Fibroblast of mammary gland (primary cell): ENCODE measurements around the gene FAM53A.

Experiments used
- DNase-seq: peaks from one replicate; pipeline ENCODE4 v3.0.0-alpha.2; 2010; ENCODE audit warnings: low read depth
- H3K4me3 ChIP-seq: 2 replicates; pipeline ENCODE4 v1.5.1; 2011; ENCODE audit warnings: low read depth, mild to moderate bottlenecking, low read length, moderate library complexity; ENCODE audit not compliant: control insufficient read depth
- CTCF ChIP-seq: conservative IDR thresholded peaks from 2 replicates; pipeline ENCODE4 v1.5.1; 2011; ENCODE audit warnings: low read depth, low read length, inconsistent platforms; ENCODE audit not compliant: control insufficient read depth, insufficient read depth

The FAM53A gene

GRCh38 chr4:1695913-1696312 lies 11.8 kb upstream of the FAM53A start:
- TF ChIP-seq CTCF: no peak
- H3K4me3 ChIP-seq: no peak overlapping the region
- no peak for DNase-seq

- DNase-seq: peak; percentile 72
- TF ChIP-seq CTCF: peak; percentile 94
- H3K4me3 ChIP-seq: no peak overlapping the region
These were observed 9.2 kb upstream of the FAM53A start for GRCh38 chr4:1693131-1693896.

DNA sequence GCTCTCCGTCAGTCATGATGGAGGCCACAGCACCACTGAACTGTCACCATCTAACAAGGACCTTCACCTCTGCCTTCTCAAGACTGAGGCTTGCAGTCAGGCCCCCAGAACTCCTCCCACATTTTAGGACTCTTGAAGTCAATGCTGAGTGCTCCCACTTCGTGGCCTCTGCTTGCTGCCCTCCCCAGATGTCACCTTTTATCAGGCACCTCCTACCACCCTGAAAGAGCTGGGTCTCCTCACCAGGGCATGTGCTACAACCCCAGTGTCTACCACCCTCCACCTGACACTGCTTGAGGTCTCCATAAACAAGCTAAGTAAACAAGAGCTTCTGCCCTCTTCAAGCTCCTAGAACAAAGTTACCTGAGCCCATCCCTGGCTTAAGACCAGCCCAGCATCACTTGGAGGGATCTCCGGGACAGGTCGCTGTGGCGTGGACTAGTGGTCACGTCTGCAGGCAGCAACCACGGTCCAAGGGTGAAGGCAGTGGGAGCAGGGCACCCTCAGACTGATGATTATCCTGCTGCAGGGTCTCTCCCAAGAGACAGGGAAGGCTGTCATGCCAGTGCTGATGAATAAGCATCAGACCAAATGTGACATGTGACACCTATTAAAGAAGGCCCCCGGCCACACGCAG lies 7.7 kb upstream of the FAM53A start:
- H3K4me3 ChIP-seq: no peak overlapping the region
- TF ChIP-seq CTCF: no peak
- DNase-seq: no peak

DNA sequence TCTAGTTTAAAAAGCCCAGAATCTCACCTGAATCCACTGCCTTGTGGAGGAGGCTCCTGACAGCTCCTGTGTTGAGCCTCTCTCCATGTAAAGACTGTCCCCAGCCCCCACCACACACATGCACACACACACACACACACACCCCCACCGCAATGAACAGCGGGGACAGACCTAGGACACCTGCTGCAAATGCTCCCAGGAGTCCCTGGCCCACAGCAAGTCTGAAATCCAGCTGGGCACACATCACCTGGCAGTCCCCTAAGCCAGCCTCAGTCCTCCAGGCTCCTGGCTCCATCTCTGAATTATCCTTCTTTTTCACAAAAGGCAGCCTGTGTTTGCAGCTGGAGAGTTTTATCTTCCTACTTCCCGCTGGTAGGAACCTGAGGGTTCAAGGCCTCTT lies 6.6 kb upstream of the FAM53A start:
- no peak for TF ChIP-seq CTCF
- no peak for DNase-seq
- H3K4me3 ChIP-seq: no peak overlapping the region

DNA sequence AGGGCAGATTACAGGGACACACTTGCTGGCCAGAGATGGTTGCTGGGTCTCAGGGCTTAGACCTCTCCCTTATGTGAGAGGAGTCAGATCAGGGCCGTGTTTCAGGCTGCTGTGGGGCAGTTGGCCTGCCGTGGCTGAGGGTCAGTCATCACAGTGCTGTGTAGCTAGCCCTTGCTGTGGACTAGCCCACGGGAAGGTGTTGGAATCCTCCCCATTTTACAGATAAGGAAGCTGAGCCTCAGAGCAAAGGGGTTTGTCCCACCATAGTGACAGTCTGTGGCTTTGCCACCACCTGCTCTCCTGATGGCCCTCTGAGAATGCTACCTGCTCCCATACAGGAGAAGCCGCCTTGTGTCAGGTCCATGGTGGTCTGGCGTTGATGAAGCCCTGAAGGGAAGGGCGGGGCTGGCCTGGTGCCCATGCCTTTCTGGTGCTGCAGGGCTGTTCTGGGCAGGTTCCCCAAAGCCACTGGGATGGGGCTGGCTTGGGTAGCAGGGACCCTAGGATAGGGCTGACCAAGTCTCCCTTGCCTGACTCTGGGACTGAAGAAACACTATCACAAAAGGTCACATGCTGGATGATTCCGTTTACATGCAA lies 2.4 kb upstream of the FAM53A start:
- no peak for DNase-seq
- no peak for TF ChIP-seq CTCF
- H3K4me3 ChIP-seq: no peak overlapping the region

DNA sequence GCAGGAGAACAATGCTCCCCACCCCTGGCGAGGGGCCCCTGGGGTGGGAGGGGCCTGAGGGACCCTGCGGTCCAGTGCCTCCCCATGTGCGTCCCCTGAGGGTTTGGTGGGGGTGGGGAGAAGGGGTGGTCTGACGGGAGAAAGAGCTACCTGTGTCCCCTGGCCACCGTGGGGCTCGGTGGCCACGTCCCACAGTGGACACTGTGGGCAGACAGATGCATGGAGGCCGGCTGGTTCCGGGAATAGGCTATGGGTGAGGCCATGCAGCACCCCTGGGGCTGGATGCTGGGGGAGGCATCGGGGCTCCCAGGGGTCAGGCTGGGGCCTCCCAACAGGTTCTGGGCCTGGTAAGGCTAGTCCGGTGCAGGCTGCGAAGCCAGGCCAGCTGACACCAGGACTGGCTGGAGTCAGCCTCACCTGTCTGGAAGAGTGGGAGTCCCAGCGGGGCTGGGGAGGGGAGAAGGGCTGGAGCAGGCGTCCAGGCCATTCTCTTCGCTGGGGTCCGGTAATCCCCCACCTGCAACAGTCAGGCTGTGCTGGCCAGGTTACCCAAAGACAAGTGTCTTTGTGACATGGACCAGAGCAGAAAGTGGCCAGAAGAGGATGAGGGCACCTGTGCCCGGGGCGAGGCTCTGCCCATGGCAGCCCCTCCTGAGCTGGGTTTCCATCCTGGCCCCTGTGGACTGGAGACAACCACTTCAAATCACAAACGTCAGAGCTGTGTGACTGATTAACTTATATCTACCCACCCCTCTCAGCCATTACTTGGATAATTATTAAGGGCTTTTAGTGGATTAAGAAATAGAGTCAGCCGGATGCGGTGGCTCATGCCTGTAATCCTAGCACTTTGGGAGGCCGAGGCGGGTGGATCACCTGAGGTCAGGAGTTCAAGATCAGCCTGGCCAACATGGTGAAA lies 1.4 kb upstream of the FAM53A start:
- H3K4me3 ChIP-seq: no peak overlapping the region
- DNase-seq: no peak
- TF ChIP-seq CTCF: no peak
